Measurements from ENCODE around the gene MORN1.

DNA sequence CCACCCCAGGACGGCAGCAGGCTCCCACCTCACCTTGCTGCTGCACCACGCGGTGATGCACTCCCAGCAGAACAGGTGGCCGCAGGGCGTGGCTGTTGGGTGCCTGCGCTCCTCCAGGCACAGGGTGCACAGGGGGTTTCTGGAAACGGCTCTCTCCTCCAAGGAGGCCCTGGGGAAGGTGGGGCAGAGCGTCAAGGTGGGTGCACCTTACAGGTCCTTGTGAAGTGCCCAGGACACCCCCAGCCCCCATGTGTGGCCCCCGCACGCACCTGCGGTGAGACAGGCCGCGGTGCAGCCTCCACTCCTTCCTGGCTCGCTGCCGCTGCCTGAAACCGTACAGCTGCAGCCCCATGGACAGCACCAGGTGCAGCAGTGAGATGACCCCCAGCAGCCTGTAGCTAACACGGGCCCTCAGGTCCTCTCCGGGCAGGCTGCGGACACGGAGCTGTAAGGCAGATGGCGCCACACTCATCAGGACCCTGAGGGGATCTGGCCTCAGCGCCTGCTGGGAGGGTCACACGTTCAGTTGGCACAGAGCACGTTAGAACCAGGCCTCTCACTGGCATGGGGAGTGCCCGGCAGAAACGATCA is 15.2 kb upstream of the MORN1 start:
- TF ChIP-seq POLR2AphosphoS5 (IDR thresholded peaks at IDR 0.05) (no peak), POLR2A (IDR thresholded peaks at IDR 0.05) (no peak)
- TF ChIP-seq, protein P1, sequence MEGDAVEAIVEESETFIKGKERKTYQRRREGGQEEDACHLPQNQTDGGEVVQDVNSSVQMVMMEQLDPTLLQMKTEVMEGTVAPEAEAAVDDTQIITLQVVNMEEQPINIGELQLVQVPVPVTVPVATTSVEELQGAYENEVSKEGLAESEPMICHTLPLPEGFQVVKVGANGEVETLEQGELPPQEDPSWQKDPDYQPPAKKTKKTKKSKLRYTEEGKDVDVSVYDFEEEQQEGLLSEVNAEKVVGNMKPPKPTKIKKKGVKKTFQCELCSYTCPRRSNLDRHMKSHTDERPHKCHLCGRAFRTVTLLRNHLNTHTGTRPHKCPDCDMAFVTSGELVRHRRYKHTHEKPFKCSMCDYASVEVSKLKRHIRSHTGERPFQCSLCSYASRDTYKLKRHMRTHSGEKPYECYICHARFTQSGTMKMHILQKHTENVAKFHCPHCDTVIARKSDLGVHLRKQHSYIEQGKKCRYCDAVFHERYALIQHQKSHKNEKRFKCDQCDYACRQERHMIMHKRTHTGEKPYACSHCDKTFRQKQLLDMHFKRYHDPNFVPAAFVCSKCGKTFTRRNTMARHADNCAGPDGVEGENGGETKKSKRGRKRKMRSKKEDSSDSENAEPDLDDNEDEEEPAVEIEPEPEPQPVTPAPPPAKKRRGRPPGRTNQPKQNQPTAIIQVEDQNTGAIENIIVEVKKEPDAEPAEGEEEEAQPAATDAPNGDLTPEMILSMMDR (IDR thresholded peaks at IDR 0.05) = no peak
